CD4-positive, CD25-positive, alpha-beta regulatory T cell (primary cell): ENCODE results near the gene OPALIN. TPM values are rescaled to one million over a fixed set of nuclear protein-coding genes. Genes with fewer than 3 reads are reported as not detected.
A peak's percentile ranks its signal among the peaks of the same experiment; 100 is the strongest.

Experiments used
- ATAC-seq, 2 donors: fragments of 150-1000 bp; cut with Tn5 transposase; one replicate each; pipeline ENCODE4 v1.10.0; 2021; ENCODE audit warnings: low read depth in 2 of 2, moderate number of reproducible peaks in 2 of 2, moderate library complexity in 1 of 2
- DNase-seq, 3 donors: peaks; one replicate each; pipeline versions ENCODE4 v3.0.0 to v3.0.0-alpha.2; 2012 to 2022; ENCODE audit warnings: mixed read lengths in 1 of 3
- H3K27ac ChIP-seq: one replicate; pipeline ENCODE4 v1.7.0; 2013; ENCODE audit warnings: mild to moderate bottlenecking, low read length; ENCODE audit not compliant: insufficient read depth, poor library complexity, severe bottlenecking
- H3K27me3 ChIP-seq: one replicate; pipeline ENCODE4 v1.7.0; 2013; ENCODE audit warnings: low read length; ENCODE audit not compliant: control insufficient read depth, insufficient read depth
- H3K36me3 ChIP-seq: one replicate; pipeline ENCODE4 v1.7.0; 2013; ENCODE audit warnings: mild to moderate bottlenecking, low read length, moderate library complexity; ENCODE audit not compliant: control insufficient read depth, insufficient read depth
- H3K4me1 ChIP-seq: 2 replicates; pipeline ENCODE4 v1.7.0; 2013; ENCODE audit warnings: mild to moderate bottlenecking, low read length; ENCODE audit not compliant: insufficient read depth, control insufficient read depth, poor library complexity, severe bottlenecking
- H3K4me3 ChIP-seq: one replicate; pipeline ENCODE4 v1.7.0; 2013; ENCODE audit warnings: low read depth, mild to moderate bottlenecking, low read length, moderate library complexity
- H3K9me3 ChIP-seq, 2 experiments: 1 replicate in 1 of 2; 2 replicates in 1 of 2; pipeline ENCODE4 v1.7.0; 2013; ENCODE audit warnings: low read length in 2 of 2, mild to moderate bottlenecking in 1 of 2, moderate library complexity in 1 of 2; ENCODE audit not compliant: control insufficient read depth in 2 of 2
- H3K27ac Mint-ChIP-seq, 3 donors: one replicate each; pipeline ENCODE4 v1.8.0; 2020 to 2022; ENCODE audit warnings: mild to moderate bottlenecking in 3 of 3, mixed read lengths in 3 of 3, moderate library complexity in 2 of 3
- H3K27me3 Mint-ChIP-seq: one replicate; pipeline ENCODE4 v1.8.0; 2022; ENCODE audit warnings: mild to moderate bottlenecking, mixed read lengths
- H3K36me3 Mint-ChIP-seq: one replicate; pipeline ENCODE4 v1.8.0; 2020; ENCODE audit warnings: mixed read lengths
- H3K4me1 Mint-ChIP-seq, 4 donors: one replicate each; pipeline ENCODE4 v1.8.0; 2020 to 2022; ENCODE audit warnings: mixed read lengths in 4 of 4, mild to moderate bottlenecking in 1 of 4
- H3K4me3 Mint-ChIP-seq, 4 donors: one replicate each; pipeline ENCODE4 v1.8.0; 2020 to 2022; ENCODE audit warnings: mild to moderate bottlenecking in 4 of 4, mixed read lengths in 4 of 4, moderate library complexity in 3 of 4
- H3K9me3 Mint-ChIP-seq, 7 donors: one replicate each; pipeline ENCODE4 v1.8.0; 2020 to 2022; ENCODE audit warnings: mixed read lengths in 7 of 7, mild to moderate bottlenecking in 3 of 7, moderate library complexity in 2 of 7
- polyA plus RNA-seq, 4 donors: library from polyadenylated mRNA; unstranded; fragments of 300-500 nt; fragmentation: Illumina TruSeq; gene quantifications; one replicate each; pipeline ENCODE4 v1.2.3, GENCODE V29; 2021
- total RNA-seq: library from RNA; stranded (reverse); gene quantifications from one replicate; pipeline ENCODE4 v1.2.3, GENCODE V29; 2022

The OPALIN gene
- total and polyA plus RNA-seq, 5 donors from 2014 or later = not detected

- Histone ChIP-seq H3K27me3 (peaks cover 7% of the 10 kb centered on the region), H3K36me3 (no peaks in the 10 kb centered on the region), H3K27ac (no peak overlapping the region), H3K4me1 (no peaks in the 10 kb centered on the region), H3K9me3 (no peaks in the 10 kb centered on the region), H3K4me3 (no peak overlapping the region)
- ATAC-seq (no peak), DNase-seq (no peak)
- Mint-ChIP-seq H3K4me1 (no peaks in the 10 kb centered on the region), H3K27me3 (peaks cover 22% of the 10 kb centered on the region), H3K36me3 (no peaks in the 10 kb centered on the region), H3K9me3 (peaks cover 0 to 2% (median 0%) of the 10 kb centered on the region in 7 donors), H3K4me3 (peak overlapping the region in 1 of 4 donors; percentile 79), H3K27ac (no peak overlapping the region)
Observed at GRCh38 chr10:96360331-96360730, 1.5 kb upstream of the OPALIN start.

GRCh38 chr10:96359616-96360015, 814 bp upstream of the OPALIN start:
- ATAC-seq = no peak
- Histone ChIP-seq H3K4me3 (no peak overlapping the region), H3K4me1 (no peaks in the 10 kb centered on the region), H3K9me3 (no peaks in the 10 kb centered on the region), H3K27ac (no peak overlapping the region), H3K27me3 (peaks cover 7% of the 10 kb centered on the region), H3K36me3 (no peaks in the 10 kb centered on the region)
- no peak for DNase-seq
- Mint-ChIP-seq H3K4me3 (no peak overlapping the region), H3K36me3 (no peaks in the 10 kb centered on the region), H3K9me3 (peaks cover 0 to 5% (median 0%) of the 10 kb centered on the region in 7 donors), H3K4me1 (no peaks in the 10 kb centered on the region), H3K27me3 (peaks cover 22% of the 10 kb centered on the region), H3K27ac (no peak overlapping the region)

GRCh38 chr10:96357038-96357620, 1.7 kb downstream of the OPALIN start:
- Histone ChIP-seq H3K9me3 (no peaks in the 10 kb centered on the region), H3K4me3 (no peak overlapping the region), H3K4me1 (no peaks in the 10 kb centered on the region), H3K27me3 (peaks cover 7% of the 10 kb centered on the region), H3K36me3 (no peaks in the 10 kb centered on the region), H3K27ac (no peak overlapping the region)
- H3K9me3 Mint-ChIP-seq = peaks cover 0 to 4% (median 0%) of the 10 kb centered on the region in 7 donors
- DNase-seq = no peak
- H3K36me3 Mint-ChIP-seq = no peaks in the 10 kb centered on the region
- no peak overlapping the region for H3K27ac Mint-ChIP-seq
- H3K4me3 Mint-ChIP-seq = no peak overlapping the region
- H3K27me3 Mint-ChIP-seq = peaks cover 21% of the 10 kb centered on the region
- no peak for ATAC-seq
- H3K4me1 Mint-ChIP-seq = no peaks in the 10 kb centered on the region

GRCh38 chr10:96352582-96352981, 6.2 kb downstream of the OPALIN start:
- Mint-ChIP-seq H3K4me1 (no peaks in the 10 kb centered on the region), H3K36me3 (no peaks in the 10 kb centered on the region), H3K27me3 (peaks cover 22% of the 10 kb centered on the region), H3K9me3 (peaks cover 0 to 4% (median 0%) of the 10 kb centered on the region in 7 donors), H3K27ac (no peak overlapping the region), H3K4me3 (no peak overlapping the region)
- ATAC-seq (no peak), DNase-seq (no peak)
- Histone ChIP-seq H3K4me1 (no peaks in the 10 kb centered on the region), H3K4me3 (no peak overlapping the region), H3K27ac (no peak overlapping the region), H3K9me3 (no peaks in the 10 kb centered on the region), H3K27me3 (peaks cover 13% of the 10 kb centered on the region), H3K36me3 (no peaks in the 10 kb centered on the region)

- Histone ChIP-seq H3K36me3 (no peaks in the 10 kb centered on the region), H3K27ac (no peak overlapping the region), H3K27me3 (peaks cover 10% of the 10 kb centered on the region), H3K9me3 (no peaks in the 10 kb centered on the region), H3K4me3 (no peak overlapping the region), H3K4me1 (no peaks in the 10 kb centered on the region)
- Mint-ChIP-seq H3K27me3 (peaks cover 27% of the 10 kb centered on the region), H3K4me1 (no peaks in the 10 kb centered on the region), H3K36me3 (no peaks in the 10 kb centered on the region), H3K27ac (no peak overlapping the region), H3K9me3 (peaks cover 0 to 6% (median 0%) of the 10 kb centered on the region in 7 donors), H3K4me3 (no peak overlapping the region)
- ATAC-seq = no peak
- no peak for DNase-seq
Observed at GRCh38 chr10:96352027-96352426, 6.8 kb downstream of the OPALIN start.

GRCh38 chr10:96346295-96346694, 12.5 kb downstream of the OPALIN start:
- Mint-ChIP-seq H3K4me1 (no peaks in the 10 kb centered on the region), H3K27me3 (peaks cover 27% of the 10 kb centered on the region), H3K27ac (no peak overlapping the region), H3K4me3 (no peak overlapping the region), H3K36me3 (peaks cover 4% of the 10 kb centered on the region), H3K9me3 (peaks cover 0 to 8% (median 2%) of the 10 kb centered on the region in 7 donors)
- H3K9me3 ChIP-seq = peaks cover 6 to 7% of the 10 kb centered on the region in 2 experiments
- H3K4me1 ChIP-seq = no peaks in the 10 kb centered on the region
- H3K27ac ChIP-seq = no peak overlapping the region
- no peak overlapping the region for H3K4me3 ChIP-seq
- ATAC-seq = no peak
- no peak for DNase-seq
- no peaks in the 10 kb centered on the region for H3K36me3 ChIP-seq
- peaks cover 6% of the 10 kb centered on the region for H3K27me3 ChIP-seq

- Histone ChIP-seq H3K9me3 (peaks cover 6 to 7% of the 10 kb centered on the region in 2 experiments), H3K27ac (no peak overlapping the region), H3K36me3 (no peaks in the 10 kb centered on the region), H3K27me3 (peaks cover 3% of the 10 kb centered on the region), H3K4me1 (no peaks in the 10 kb centered on the region), H3K4me3 (no peak overlapping the region)
- H3K27ac Mint-ChIP-seq = no peak overlapping the region
- peaks cover 0 to 8% (median 2%) of the 10 kb centered on the region in 7 donors for H3K9me3 Mint-ChIP-seq
- H3K27me3 Mint-ChIP-seq = peaks cover 27% of the 10 kb centered on the region
- DNase-seq (no peak), ATAC-seq (no peak)
- no peak overlapping the region for H3K4me3 Mint-ChIP-seq
- H3K36me3 Mint-ChIP-seq = peaks cover 4% of the 10 kb centered on the region
- peaks cover 0 to 2% (median 0%) of the 10 kb centered on the region in 4 donors for H3K4me1 Mint-ChIP-seq
Observed at GRCh38 chr10:96345222-96345621, 13.6 kb downstream of the OPALIN start.

GRCh38 chr10:96344178-96344577, 14.6 kb downstream of the OPALIN start:
- peaks cover 32% of the 10 kb centered on the region for H3K27me3 Mint-ChIP-seq
- DNase-seq (no peak), ATAC-seq (no peak)
- no peak overlapping the region for H3K4me3 Mint-ChIP-seq
- peaks cover 0 to 8% (median 2%) of the 10 kb centered on the region in 7 donors for H3K9me3 Mint-ChIP-seq
- H3K4me1 ChIP-seq = no peaks in the 10 kb centered on the region
- H3K27ac ChIP-seq = no peak overlapping the region
- no peaks in the 10 kb centered on the region for H3K36me3 ChIP-seq
- peaks cover 0 to 3% (median 0%) of the 10 kb centered on the region in 4 donors for H3K4me1 Mint-ChIP-seq
- H3K27me3 ChIP-seq = no peaks in the 10 kb centered on the region
- H3K36me3 Mint-ChIP-seq = peaks cover 4% of the 10 kb centered on the region
- no peak overlapping the region for H3K4me3 ChIP-seq
- no peak overlapping the region for H3K27ac Mint-ChIP-seq
- H3K9me3 ChIP-seq = peaks cover 6 to 7% of the 10 kb centered on the region in 2 experiments
